Germinal center (tissue), 1 donor: ENCODE measurements around the gene LRATD1.
"Not testable (repeated sequence)": the region's sequence is repeated elsewhere in the genome, so short reads cannot be mapped to it uniquely, and the experiment has no call there.

Source experiments
- DNase-seq: peaks from one replicate; pipeline ENCODE4 v3.0.0; 2012; ENCODE audit warnings: mixed read lengths, low spot score

Gene LRATD1

GRCh38 chr2:14632133-14632936 lies at the start of gene LRATD1:
Gene LRATD1, plus strand, starts transcription at chr2:14632717. Its CDS starts 1,263 bp downstream, at chr2:14633980.
- DNase-seq, result peak; percentile 2

- DNase-seq, result no peak
Observed at GRCh38 chr2:14583059-14583458, 49.5 kb upstream of the LRATD1 start.

DNA sequence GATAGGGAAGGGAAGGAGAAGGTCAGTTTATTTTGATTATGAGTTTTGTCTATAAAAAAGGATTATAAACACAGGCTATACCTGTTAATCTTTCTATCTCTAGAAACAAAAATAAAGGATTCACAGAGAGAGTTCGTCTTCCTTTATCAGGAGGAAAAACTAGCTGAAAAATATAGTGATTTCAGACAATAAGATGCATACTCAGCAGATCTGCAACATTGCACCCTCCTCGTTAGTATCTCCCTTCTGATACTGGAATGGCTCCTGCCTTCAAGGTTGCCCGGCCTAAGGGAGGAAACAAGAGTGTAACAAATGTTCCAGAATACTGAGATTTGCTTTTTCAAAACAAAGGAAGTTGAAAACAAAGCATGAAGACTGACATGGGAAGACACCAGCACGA lies 48.7 kb upstream of the LRATD1 start:
- no peak for DNase-seq

GRCh38 chr2:14587119-14587518 lies 45.4 kb upstream of the LRATD1 start:
- DNase-seq, result no peak

GRCh38 chr2:14601156-14601770 lies 31.3 kb upstream of the LRATD1 start:
- no peak for DNase-seq

DNA sequence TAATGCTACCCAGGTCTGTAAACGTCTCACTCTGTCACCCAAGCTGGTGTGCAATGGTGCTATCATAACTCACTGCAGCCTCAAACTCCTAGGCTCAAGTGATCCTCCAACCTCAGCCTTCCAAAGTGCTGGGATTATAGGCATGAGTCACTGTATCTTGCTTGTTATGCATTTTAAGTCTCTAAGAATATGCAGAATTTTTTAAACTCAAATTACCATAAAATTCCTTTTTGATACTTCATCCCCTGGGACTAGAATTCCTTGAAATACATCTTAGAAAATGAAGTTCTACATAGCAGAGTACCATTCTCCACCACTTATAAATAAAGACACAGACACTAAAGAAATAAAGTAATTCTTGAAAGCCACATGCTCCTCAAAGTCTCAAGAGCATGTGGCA lies 30.2 kb upstream of the LRATD1 start:
- no peak for DNase-seq

DNA sequence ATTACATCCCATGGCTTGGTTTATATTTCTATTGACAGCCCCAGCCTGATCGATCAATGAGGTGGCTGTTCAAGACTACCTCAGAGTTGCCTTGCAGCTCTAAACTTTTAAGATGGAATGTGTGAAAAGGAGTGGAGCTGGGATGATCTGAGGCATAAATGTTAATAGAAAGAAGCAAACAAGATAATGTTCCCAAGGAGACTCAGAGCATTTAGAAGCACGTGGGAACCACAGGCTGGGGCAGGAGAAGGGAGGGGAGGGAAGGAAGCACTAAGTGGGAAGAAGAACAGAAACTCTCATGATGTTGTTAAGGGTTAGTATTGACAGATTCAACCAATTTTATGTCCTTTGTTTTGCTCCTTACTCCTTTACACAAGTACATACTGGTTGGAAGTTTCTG lies 28.8 kb upstream of the LRATD1 start:
- no peak for DNase-seq

GRCh38 chr2:14608245-14608644 lies 24.3 kb upstream of the LRATD1 start:
- no peak for DNase-seq

- DNase-seq, result no peak
Observed at GRCh38 chr2:14614017-14614416, 18.5 kb upstream of the LRATD1 start.

GRCh38 chr2:14615121-14615520 lies 17.4 kb upstream of the LRATD1 start:
- no peak for DNase-seq

GRCh38 chr2:14615760-14616159 lies 16.8 kb upstream of the LRATD1 start:
- DNase-seq, result no peak

DNA sequence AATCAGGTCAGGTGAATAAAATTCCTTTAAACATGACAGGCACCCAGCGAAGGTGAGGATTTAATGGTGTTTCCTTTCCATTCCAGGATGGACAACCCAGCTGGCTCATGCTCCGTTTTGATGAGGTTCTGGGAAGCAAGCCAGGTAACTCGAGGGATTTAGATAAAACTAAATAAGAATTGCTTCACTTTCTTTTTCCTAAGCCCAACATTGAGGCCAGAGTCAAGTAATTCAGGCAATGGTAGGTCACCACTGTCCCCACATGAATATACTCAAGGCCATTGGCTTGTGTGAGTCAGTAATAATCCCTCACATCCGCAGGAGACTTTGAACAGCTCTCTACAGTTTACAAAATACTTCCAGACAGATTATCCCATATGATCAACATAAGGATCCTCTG lies 16.2 kb upstream of the LRATD1 start:
- no peak for DNase-seq

GRCh38 chr2:14616950-14617349 lies 15.6 kb upstream of the LRATD1 start:
- no peak for DNase-seq

- DNase-seq, result no peak
Observed at GRCh38 chr2:14619441-14619840, 13.1 kb upstream of the LRATD1 start.

DNA sequence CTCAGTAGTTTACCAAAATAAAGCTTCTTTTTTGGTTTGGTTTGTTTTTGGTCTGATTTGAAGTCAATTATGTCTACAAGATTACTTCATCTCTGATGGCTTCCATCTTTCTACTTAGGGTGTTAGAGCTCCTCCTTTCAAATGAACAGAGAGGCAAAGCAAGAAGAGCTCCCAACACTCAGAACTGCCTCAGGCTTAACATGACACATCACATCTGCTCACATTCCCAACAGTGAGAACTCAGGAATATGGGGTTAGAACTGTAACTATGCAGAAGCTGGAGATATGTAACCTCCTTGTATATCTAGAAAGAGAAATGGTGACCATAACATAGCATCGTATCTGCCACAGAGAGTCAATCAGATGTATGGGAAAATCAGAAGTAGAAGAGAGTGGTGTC lies 11.4 kb upstream of the LRATD1 start:
- DNase-seq, result no peak

GRCh38 chr2:14621906-14622549 lies 10.5 kb upstream of the LRATD1 start:
- DNase-seq, result no peak

- not testable (repeated sequence) for DNase-seq
Observed at GRCh38 chr2:14622550-14622939, 10.0 kb upstream of the LRATD1 start.

GRCh38 chr2:14623237-14623636 lies 9.3 kb upstream of the LRATD1 start:
- DNase-seq, result no peak

- no peak for DNase-seq
Observed at GRCh38 chr2:14626873-14627272, 5.6 kb upstream of the LRATD1 start.

DNA sequence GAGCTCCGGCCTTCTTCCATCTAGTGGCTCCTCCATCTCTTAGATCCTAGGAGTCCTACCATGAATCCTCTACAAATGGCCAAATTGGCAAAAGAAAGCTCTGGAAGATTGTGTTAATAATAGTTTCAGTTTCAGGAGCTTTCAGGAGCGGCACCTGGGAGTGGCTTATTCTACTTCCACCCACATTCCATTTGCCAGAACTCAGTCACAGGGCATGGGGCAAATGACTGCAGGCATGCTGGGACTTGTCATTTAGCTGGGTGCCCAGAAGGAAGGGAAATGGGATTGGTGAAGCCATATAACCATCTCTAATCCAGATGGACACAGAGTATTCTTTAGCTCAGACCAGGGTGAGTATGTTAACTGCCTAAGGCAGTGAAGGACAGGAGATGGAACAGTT lies 3.6 kb upstream of the LRATD1 start:
- DNase-seq, result no peak

DNA sequence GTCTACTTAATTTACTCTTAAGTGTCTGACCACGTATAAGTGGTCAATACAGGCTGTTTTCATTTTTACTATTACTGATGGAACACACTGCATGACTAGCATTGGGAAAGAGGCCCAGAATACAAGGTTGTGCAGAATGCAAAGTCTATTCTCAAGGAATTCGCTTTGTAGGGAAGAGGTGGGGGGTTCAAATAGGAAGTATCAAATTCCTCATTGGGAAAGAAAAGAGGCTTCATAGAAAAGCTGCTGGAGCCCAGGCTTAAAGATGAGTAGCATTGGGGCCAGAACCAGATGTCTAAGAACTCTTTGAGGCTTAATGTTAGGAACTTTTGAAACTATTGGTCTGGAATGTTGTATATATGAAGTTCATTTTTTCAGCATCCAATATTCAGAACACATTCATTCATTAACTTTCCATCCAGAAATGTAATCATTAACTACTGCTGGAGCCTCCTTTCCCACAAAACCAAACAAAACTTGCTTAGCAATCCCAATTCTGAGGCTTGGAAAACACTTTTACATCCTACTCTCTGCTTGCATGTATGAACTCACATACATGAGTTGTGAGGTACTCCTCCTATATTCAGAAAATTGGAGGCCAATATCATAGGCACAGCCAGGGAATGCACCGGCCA lies 994 bp upstream of the LRATD1 start:
- no peak for DNase-seq

DNA sequence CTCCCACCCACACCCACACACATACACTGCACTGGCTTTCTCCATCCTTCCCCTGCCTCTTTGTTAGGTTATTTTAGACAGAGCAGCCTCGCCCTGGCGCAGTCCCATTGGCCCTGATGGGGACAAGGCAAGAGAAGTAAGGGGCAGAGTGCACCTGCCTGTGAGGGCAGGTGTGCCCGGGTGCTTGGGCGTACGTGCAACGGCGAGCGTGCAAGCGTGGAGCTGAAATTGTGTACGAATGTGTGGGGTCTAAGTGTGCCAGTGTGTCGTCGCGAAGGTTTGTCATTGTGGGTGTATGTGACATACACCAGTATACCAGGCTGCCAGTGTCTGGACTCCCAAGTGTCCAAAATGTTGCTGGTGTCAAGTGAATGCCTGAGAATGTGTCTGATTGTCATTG lies 544 bp downstream of the LRATD1 start:
- peak; percentile 1 for DNase-seq
